ENCODE data around the gene IKZF4. TPM values are rescaled to one million over a fixed set of nuclear protein-coding genes. Genes with fewer than 3 reads are reported as not detected.

IKZF4 gene
- total RNA-seq, 1 experiment from 2014 or later = 13.6 TPM

- TF ChIP-seq, protein P1, sequence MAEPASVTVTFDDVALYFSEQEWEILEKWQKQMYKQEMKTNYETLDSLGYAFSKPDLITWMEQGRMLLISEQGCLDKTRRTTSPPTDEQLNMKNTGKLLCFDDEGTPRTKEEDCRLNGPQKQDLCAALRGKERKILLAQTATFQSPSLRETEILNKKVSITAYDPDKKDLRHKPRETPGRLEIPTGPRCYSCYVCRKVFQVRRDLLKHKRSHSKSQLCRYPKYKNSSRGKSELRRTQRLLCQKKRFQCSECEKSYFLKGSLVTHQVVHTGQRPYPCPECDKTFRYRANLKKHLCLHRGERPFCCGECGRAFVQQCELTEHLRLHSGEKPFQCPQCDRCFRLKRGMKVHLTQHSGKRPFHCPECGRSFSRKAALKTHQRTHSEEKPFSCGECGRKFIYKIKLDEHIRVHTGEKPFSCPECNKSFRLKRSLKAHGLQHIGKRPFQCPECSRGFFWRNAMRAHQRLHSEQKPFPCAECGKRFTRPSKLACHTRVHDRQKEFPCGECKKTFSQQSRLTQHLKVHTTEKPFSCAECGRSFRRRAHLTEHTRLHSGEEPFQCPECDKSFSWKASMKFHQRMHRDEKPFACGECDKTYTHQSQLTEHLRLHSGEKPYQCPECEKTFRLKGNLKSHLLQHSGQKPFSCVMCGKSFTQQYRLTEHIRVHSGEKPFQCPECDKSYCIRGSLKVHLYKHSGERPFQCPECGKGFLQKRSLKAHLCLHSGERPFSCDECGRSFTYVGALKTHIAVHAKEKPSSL (CRISPR knock-in tag; conservative IDR thresholded peaks at IDR 0.05) = no peak
- TF ChIP-seq SP1 (CRISPR knock-in tag; conservative IDR thresholded peaks at IDR 0.05) (peak; percentile 58; the same call in 1 of the 2 replicates), FOXP4 (CRISPR knock-in tag; IDR thresholded peaks at IDR 0.05) (no peak), ZNF219 (CRISPR knock-in tag; IDR thresholded peaks at IDR 0.05; ENCODE audit: borderline replicate concordance) (no peak), NFE2L1 (CRISPR knock-in tag; IDR thresholded peaks at IDR 0.05) (0 out of 2 replicates have a peak, but pooled peaks have one; percentile 28), NFATC4 (CRISPR knock-in tag; IDR thresholded peaks at IDR 0.05) (0 out of 2 replicates have a peak, but pooled peaks have one; percentile 14), ZNF416 (CRISPR knock-in tag; IDR thresholded peaks at IDR 0.05) (peak; percentile 85; the same call in 1 of the 2 replicates), KAT7 (CRISPR knock-in tag; IDR thresholded peaks at IDR 0.05; ENCODE audit: borderline replicate concordance) (no peak), TEAD4 (CRISPR knock-in tag; IDR thresholded peaks at IDR 0.05) (no peak), ESRRA (CRISPR knock-in tag; IDR thresholded peaks at IDR 0.05; ENCODE audit: borderline replicate concordance) (no peak)
- TF ChIP-seq, protein P2, sequence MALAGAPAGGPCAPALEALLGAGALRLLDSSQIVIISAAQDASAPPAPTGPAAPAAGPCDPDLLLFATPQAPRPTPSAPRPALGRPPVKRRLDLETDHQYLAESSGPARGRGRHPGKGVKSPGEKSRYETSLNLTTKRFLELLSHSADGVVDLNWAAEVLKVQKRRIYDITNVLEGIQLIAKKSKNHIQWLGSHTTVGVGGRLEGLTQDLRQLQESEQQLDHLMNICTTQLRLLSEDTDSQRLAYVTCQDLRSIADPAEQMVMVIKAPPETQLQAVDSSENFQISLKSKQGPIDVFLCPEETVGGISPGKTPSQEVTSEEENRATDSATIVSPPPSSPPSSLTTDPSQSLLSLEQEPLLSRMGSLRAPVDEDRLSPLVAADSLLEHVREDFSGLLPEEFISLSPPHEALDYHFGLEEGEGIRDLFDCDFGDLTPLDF (CRISPR knock-in tag; IDR thresholded peaks at IDR 0.05) = no peak
Observed at GRCh38 chr12:56007564-56008559, 13.0 kb upstream of the IKZF4 start (continued).

- DNase-seq (ENCODE audit: low spot score) = no peak
- no peak for TF ChIP-seq ZNF532 (CRISPR knock-in tag; IDR thresholded peaks at IDR 0.05; ENCODE audit: borderline replicate concordance)
- no peak for TF ChIP-seq ZNF121 (CRISPR knock-in tag; IDR thresholded peaks at IDR 0.05)
- TF ChIP-seq USF2 (CRISPR knock-in tag; IDR thresholded peaks at IDR 0.05) = no peak
- TF ChIP-seq ZBTB43 (CRISPR knock-in tag; IDR thresholded peaks at IDR 0.05) = no peak
- no peak for TF ChIP-seq RELA (CRISPR knock-in tag; IDR thresholded peaks at IDR 0.05; ENCODE audit: borderline replicate concordance)
- peak; percentile 93 for TF ChIP-seq GABPB1 (CRISPR knock-in tag; IDR thresholded peaks at IDR 0.05)
- TF ChIP-seq, protein P3, sequence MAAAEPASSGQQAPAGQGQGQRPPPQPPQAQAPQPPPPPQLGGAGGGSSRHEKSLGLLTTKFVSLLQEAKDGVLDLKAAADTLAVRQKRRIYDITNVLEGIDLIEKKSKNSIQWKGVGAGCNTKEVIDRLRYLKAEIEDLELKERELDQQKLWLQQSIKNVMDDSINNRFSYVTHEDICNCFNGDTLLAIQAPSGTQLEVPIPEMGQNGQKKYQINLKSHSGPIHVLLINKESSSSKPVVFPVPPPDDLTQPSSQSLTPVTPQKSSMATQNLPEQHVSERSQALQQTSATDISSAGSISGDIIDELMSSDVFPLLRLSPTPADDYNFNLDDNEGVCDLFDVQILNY (CRISPR knock-in tag; IDR thresholded peaks at IDR 0.05) = no peak
- TF ChIP-seq HMGA2 (CRISPR knock-in tag; IDR thresholded peaks at IDR 0.05) = no peak
- Mint-ChIP-seq H3K4me1 (peaks cover 19% of the 10 kb centered on the region), H3K4me3 (no peak overlapping the region), H3K27ac (no peak overlapping the region), H3K27me3 (ENCODE audit: low read depth) (no peaks in the 10 kb centered on the region; the same call in 1 of the 2 replicates), H3K9me3 (no peaks in the 10 kb centered on the region), H3K36me3 (0 out of 2 replicates have a peak, but pooled peaks cover 2% of the 10 kb centered on the region)
- CTCF ChIA-PET = interaction anchor here (0.7 to 1.5 kb wide), 4 partner anchors 10 to 19 kb away, joined by 3 to 5 read pairs (median 3); partner anchors contain the start of gene SUOX
- POLR2A ChIA-PET = no interaction called here
- ATAC-seq = no peak
Observed at GRCh38 chr12:56010111-56010570, 10.7 kb upstream of the IKZF4 start.

Data from WTC11 (cell line).